ENCODE results near the gene ISYNA1.

ISYNA1 gene

DNA sequence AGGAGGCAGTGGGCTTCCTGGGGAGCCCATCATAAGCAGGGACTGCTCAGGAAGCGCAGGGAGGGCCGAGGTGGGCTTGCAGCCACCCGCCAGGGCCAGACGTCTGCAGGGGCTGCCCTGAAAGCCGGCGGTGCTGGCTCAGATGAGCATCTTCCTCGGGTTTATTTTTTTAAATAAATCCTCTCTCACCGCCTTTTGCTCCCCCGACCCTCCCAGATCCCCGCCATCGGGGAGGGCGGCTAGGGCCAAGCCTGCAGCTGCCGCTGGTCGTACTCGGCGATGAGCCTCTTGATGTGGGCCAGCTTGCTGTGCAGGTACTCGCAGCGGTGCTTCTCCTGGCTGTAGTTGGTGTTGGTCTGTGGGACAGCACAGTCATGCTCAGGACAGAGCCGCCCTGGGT lies 6.6 kb upstream of the ISYNA1 start:
- H3K9me3 ChIP-seq (ENCODE audit: insufficient read depth, low read depth, low read length), result no peaks in the 10 kb centered on the region

DNA sequence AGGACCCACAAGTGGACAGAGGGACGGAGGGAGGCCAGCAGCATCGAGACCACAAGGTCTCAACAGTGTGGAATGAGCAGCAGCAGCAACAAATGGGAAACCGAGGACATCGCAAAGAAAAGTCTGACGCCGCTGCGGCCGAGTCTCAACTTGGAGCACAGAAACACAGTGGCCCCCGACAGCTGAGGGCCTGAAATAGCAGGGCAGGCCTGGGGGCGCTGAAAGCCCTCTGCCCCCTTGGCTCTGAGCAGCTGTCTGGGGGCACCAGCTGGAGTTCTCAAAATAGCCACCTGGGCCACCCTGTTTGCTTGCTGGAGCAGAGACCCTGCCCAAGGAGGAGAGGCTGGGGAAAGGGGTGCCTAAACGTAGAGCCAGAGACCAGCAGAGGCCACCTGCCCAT lies 5.9 kb upstream of the ISYNA1 start:
- no peak overlapping the region for H3K9ac ChIP-seq (ENCODE audit: low read depth, low read length, poor library complexity, severe bottlenecking)
- H4K20me1 ChIP-seq (ENCODE audit: insufficient read depth, low read length, poor library complexity, severe bottlenecking), result no peaks in the 10 kb centered on the region
- no peaks in the 10 kb centered on the region for H3K9me3 ChIP-seq (ENCODE audit: insufficient read depth, low read depth, low read length)
- no peak overlapping the region for H2AFZ ChIP-seq (ENCODE audit: low read length)
- no peaks in the 10 kb centered on the region for H3K27me3 ChIP-seq (ENCODE audit: insufficient read depth, low read length, poor library complexity, severe bottlenecking)
- H3K4me3 ChIP-seq (ENCODE audit: low read length, poor library complexity, severe bottlenecking), result no peak overlapping the region
- H3K9me2 ChIP-seq (replicated peaks; ENCODE audit: low read depth, low read length), result no peaks in the 10 kb centered on the region
- H3K4me2 ChIP-seq (ENCODE audit: low read depth, low read length, poor library complexity, severe bottlenecking), result no peak overlapping the region
- no peak for TF ChIP-seq EZH2phosphoT487 (IDR thresholded peaks at IDR 0.05; ENCODE audit: borderline replicate concordance)
- TF ChIP-seq, protein P1, sequence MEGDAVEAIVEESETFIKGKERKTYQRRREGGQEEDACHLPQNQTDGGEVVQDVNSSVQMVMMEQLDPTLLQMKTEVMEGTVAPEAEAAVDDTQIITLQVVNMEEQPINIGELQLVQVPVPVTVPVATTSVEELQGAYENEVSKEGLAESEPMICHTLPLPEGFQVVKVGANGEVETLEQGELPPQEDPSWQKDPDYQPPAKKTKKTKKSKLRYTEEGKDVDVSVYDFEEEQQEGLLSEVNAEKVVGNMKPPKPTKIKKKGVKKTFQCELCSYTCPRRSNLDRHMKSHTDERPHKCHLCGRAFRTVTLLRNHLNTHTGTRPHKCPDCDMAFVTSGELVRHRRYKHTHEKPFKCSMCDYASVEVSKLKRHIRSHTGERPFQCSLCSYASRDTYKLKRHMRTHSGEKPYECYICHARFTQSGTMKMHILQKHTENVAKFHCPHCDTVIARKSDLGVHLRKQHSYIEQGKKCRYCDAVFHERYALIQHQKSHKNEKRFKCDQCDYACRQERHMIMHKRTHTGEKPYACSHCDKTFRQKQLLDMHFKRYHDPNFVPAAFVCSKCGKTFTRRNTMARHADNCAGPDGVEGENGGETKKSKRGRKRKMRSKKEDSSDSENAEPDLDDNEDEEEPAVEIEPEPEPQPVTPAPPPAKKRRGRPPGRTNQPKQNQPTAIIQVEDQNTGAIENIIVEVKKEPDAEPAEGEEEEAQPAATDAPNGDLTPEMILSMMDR (conservative IDR thresholded peaks at IDR 0.05; ENCODE audit: low read length), result no peak
- H3K4me1 ChIP-seq (ENCODE audit: insufficient read depth, low read length, poor library complexity, severe bottlenecking), result no peaks in the 10 kb centered on the region
- peaks cover 37% of the 10 kb centered on the region; the same call in 1 of the 2 replicates for H3K36me3 ChIP-seq (ENCODE audit: insufficient read depth, low read length)
- no peaks in the 10 kb centered on the region for H3K79me2 ChIP-seq (ENCODE audit: insufficient read depth, low read length)
- H3F3A ChIP-seq (ENCODE audit: low read depth), result peaks cover 8% of the 10 kb centered on the region; the same call in 1 of the 2 replicates

More for the DNA sequence above, 6.6 kb upstream of the ISYNA1 start:
- peaks cover 4% of the 10 kb centered on the region; the same call in 1 of the 2 replicates for H3F3A ChIP-seq (ENCODE audit: low read depth)
- no peak overlapping the region for H3K9ac ChIP-seq (ENCODE audit: low read depth, low read length, poor library complexity, severe bottlenecking)
- no peak for TF ChIP-seq EZH2phosphoT487 (IDR thresholded peaks at IDR 0.05; ENCODE audit: borderline replicate concordance)
- TF ChIP-seq, protein P1 (conservative IDR thresholded peaks at IDR 0.05; ENCODE audit: low read length), result no peak
- no peaks in the 10 kb centered on the region for H3K4me1 ChIP-seq (ENCODE audit: insufficient read depth, low read length, poor library complexity, severe bottlenecking)
- no peaks in the 10 kb centered on the region for H4K20me1 ChIP-seq (ENCODE audit: insufficient read depth, low read length, poor library complexity, severe bottlenecking)
- H3K36me3 ChIP-seq (ENCODE audit: insufficient read depth, low read length), result peaks cover 44% of the 10 kb centered on the region; the same call in 1 of the 2 replicates
- H3K4me3 ChIP-seq (ENCODE audit: low read length, poor library complexity, severe bottlenecking), result no peak overlapping the region
- H3K27me3 ChIP-seq (ENCODE audit: insufficient read depth, low read length, poor library complexity, severe bottlenecking), result no peaks in the 10 kb centered on the region
- no peak overlapping the region for H3K4me2 ChIP-seq (ENCODE audit: low read depth, low read length, poor library complexity, severe bottlenecking)
- no peaks in the 10 kb centered on the region for H3K79me2 ChIP-seq (ENCODE audit: insufficient read depth, low read length)
- no peak overlapping the region for H2AFZ ChIP-seq (ENCODE audit: low read length)
- H3K9me2 ChIP-seq (replicated peaks; ENCODE audit: low read depth, low read length), result no peaks in the 10 kb centered on the region

DNA sequence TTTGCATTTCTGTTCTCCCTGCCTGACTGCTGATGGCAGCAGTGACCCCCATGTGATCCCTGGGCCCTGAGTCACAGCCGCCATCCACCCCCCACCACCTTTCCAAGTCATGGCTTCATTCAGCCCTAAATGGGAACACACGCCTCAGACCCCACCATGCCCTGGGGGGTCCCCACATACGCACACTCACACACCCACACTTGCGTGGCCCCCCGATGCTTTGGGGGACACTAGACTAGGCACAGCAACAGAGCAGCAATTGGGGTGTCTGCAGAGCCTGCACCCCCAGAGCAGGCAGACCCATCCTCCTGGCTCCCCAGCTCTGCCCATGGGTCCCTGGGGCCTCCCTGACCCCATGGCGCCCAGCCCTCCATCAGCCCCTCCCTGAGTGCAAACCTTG lies 5.5 kb upstream of the ISYNA1 start:
- Histone ChIP-seq H3K79me2 (ENCODE audit: insufficient read depth, low read length) (no peaks in the 10 kb centered on the region), H2AFZ (ENCODE audit: low read length) (no peak overlapping the region), H3K9me3 (ENCODE audit: insufficient read depth, low read depth, low read length) (no peaks in the 10 kb centered on the region), H3K9ac (ENCODE audit: low read depth, low read length, poor library complexity, severe bottlenecking) (no peak overlapping the region), H3F3A (ENCODE audit: low read depth) (peaks cover 8% of the 10 kb centered on the region; the same call in 1 of the 2 replicates), H3K4me2 (ENCODE audit: low read depth, low read length, poor library complexity, severe bottlenecking) (no peak overlapping the region), H3K27me3 (ENCODE audit: insufficient read depth, low read length, poor library complexity, severe bottlenecking) (no peaks in the 10 kb centered on the region), H3K9me2 (replicated peaks; ENCODE audit: low read depth, low read length) (no peaks in the 10 kb centered on the region), H3K36me3 (ENCODE audit: insufficient read depth, low read length) (peaks cover 32% of the 10 kb centered on the region; the same call in 1 of the 2 replicates), H4K20me1 (ENCODE audit: insufficient read depth, low read length, poor library complexity, severe bottlenecking) (no peaks in the 10 kb centered on the region), H3K4me3 (ENCODE audit: low read length, poor library complexity, severe bottlenecking) (no peak overlapping the region), H3K4me1 (ENCODE audit: insufficient read depth, low read length, poor library complexity, severe bottlenecking) (no peaks in the 10 kb centered on the region)
- TF ChIP-seq, protein P1 (conservative IDR thresholded peaks at IDR 0.05; ENCODE audit: low read length), result no peak
- TF ChIP-seq EZH2phosphoT487 (IDR thresholded peaks at IDR 0.05; ENCODE audit: borderline replicate concordance), result no peak

Data from Loucy (cell line).